MM.1S (cell line): ENCODE results near the gene EPDR1.

ENCODE experiments used
- DNase-seq: peaks from one replicate; pipeline ENCODE4 v3.0.0-alpha.2; 2015
- H2AFZ ChIP-seq: fragments of 300-600 bp; sonication (generic); 2 replicates; pipeline ENCODE4 v1.6.0; 2016; ENCODE audit warnings: antibody characterized with exemption, low read length
- H3F3A ChIP-seq: fragments of 300-600 bp; sonication (generic); 2 replicates; pipeline ENCODE4 v1.6.1; 2016; ENCODE audit warnings: mild to moderate bottlenecking, antibody characterized with exemption, low read length, moderate library complexity, mixed read lengths; ENCODE audit not compliant: insufficient read depth
- H3K27ac ChIP-seq: fragments of 300-600 bp; sonication (generic); 2 replicates; pipeline ENCODE4 v1.5.1; 2016; ENCODE audit warnings: mild to moderate bottlenecking, low read length
- H3K27me3 ChIP-seq: fragments of 300-600 bp; sonication (generic); replicated peaks from 2 replicates; pipeline ENCODE4 v1.6.0; 2016; ENCODE audit warnings: low read length; ENCODE audit not compliant: insufficient read depth
- H3K36me3 ChIP-seq: fragments of 300-600 bp; sonication (generic); replicated peaks from 2 replicates; pipeline ENCODE4 v1.6.1; 2016; ENCODE audit warnings: mild to moderate bottlenecking, low read length, mixed read lengths; ENCODE audit not compliant: insufficient read depth
- H3K4me1 ChIP-seq: fragments of 300-600 bp; sonication (generic); 2 replicates; pipeline ENCODE4 v1.6.1; 2016; ENCODE audit warnings: low read length, mixed read lengths
- H3K4me2 ChIP-seq: fragments of 300-600 bp; sonication (generic); 2 replicates; pipeline ENCODE4 v1.6.0; 2016; ENCODE audit warnings: low read depth, low read length
- H3K4me3 ChIP-seq: fragments of 300-600 bp; sonication (generic); 2 replicates; pipeline ENCODE4 v1.5.1; 2016; ENCODE audit warnings: low read length, mixed read lengths
- H3K79me2 ChIP-seq: fragments of 300-600 bp; sonication (generic); 2 replicates; pipeline ENCODE4 v1.6.1; 2016; ENCODE audit warnings: mixed run types, low read length, mixed read lengths
- H3K9ac ChIP-seq: fragments of 300-600 bp; sonication (generic); 2 replicates; pipeline ENCODE4 v1.6.1; 2016; ENCODE audit warnings: low read length, mixed read lengths
- H3K9me2 ChIP-seq: fragments of 300-600 bp; sonication (generic); replicated peaks from 2 replicates; pipeline ENCODE4 v1.6.1; 2016; ENCODE audit warnings: mild to moderate bottlenecking, low read length, mixed read lengths; ENCODE audit not compliant: insufficient read depth
- H3K9me3 ChIP-seq: fragments of 300-600 bp; sonication (generic); replicated peaks from 2 replicates; pipeline ENCODE4 v1.6.1; 2016; ENCODE audit warnings: mild to moderate bottlenecking, low read length, mixed read lengths; ENCODE audit not compliant: insufficient read depth
- H4K20me1 ChIP-seq: fragments of 300-600 bp; sonication (generic); 2 replicates; pipeline ENCODE4 v1.6.1; 2016; ENCODE audit warnings: mild to moderate bottlenecking, low read length, moderate library complexity, mixed read lengths; ENCODE audit not compliant: insufficient read depth
- CTCF ChIP-seq: fragments of 300-600 bp; sonication (generic); IDR thresholded peaks from 2 replicates; pipeline ENCODE4 v1.5.1; 2016; ENCODE audit warnings: antibody characterized with exemption, low read length, mixed read lengths
- EZH2 ChIP-seq: fragments of 300-600 bp; sonication (generic); optimal IDR thresholded peaks from 2 replicates; pipeline ENCODE3; 2017; ENCODE audit warnings: low read depth, mild to moderate bottlenecking, antibody characterized with exemption, low read length, mixed read lengths
- EZH2phosphoT487 ChIP-seq: fragments of 300-600 bp; sonication (generic); IDR thresholded peaks from 2 replicates; pipeline ENCODE4 v1.6.1; 2018; ENCODE audit warnings: antibody characterized with exemption, low read length

The EPDR1 gene

GRCh38 chr7:37984750-37985390 lies 64.4 kb downstream of the EPDR1 start:
- Histone ChIP-seq H3K9ac (no peak overlapping the region), H3F3A (no peaks in the 10 kb centered on the region), H3K9me3 (no peaks in the 10 kb centered on the region), H3K79me2 (no peaks in the 10 kb centered on the region), H3K27ac (no peak overlapping the region), H4K20me1 (no peaks in the 10 kb centered on the region), H3K9me2 (no peaks in the 10 kb centered on the region), H3K4me1 (no peaks in the 10 kb centered on the region), H3K36me3 (no peaks in the 10 kb centered on the region), H3K4me3 (no peak overlapping the region), H3K27me3 (no peaks in the 10 kb centered on the region), H2AFZ (no peak overlapping the region), H3K4me2 (no peak overlapping the region)
- DNase-seq = no peak
- TF ChIP-seq CTCF (no peak), EZH2 (no peak), EZH2phosphoT487 (no peak)

- no peak for DNase-seq
- no peaks in the 10 kb centered on the region for H3K36me3 ChIP-seq
- no peak overlapping the region for H3K4me2 ChIP-seq
- H3K27ac ChIP-seq = no peak overlapping the region
- H3K9me3 ChIP-seq = no peaks in the 10 kb centered on the region
- H2AFZ ChIP-seq = no peak overlapping the region
- TF ChIP-seq EZH2 (no peak), EZH2phosphoT487 (no peak), CTCF (no peak)
- no peak overlapping the region for H3K4me3 ChIP-seq
- H3K27me3 ChIP-seq = no peaks in the 10 kb centered on the region
- H4K20me1 ChIP-seq = no peaks in the 10 kb centered on the region
- H3K4me1 ChIP-seq = no peaks in the 10 kb centered on the region
- H3F3A ChIP-seq = no peaks in the 10 kb centered on the region
- H3K79me2 ChIP-seq = no peaks in the 10 kb centered on the region
- no peaks in the 10 kb centered on the region for H3K9me2 ChIP-seq
- H3K9ac ChIP-seq = no peak overlapping the region
Measured at GRCh38 chr7:37986908-37987330, 66.5 kb downstream of the EPDR1 start.

- H3K4me1 ChIP-seq = 0 out of 2 replicates have a peak, but pooled peaks cover 3% of the 10 kb centered on the region
- no peaks in the 10 kb centered on the region for H3K79me2 ChIP-seq
- H3K9ac ChIP-seq = no peak overlapping the region
- H3K27me3 ChIP-seq = no peaks in the 10 kb centered on the region
- H3K9me3 ChIP-seq = no peaks in the 10 kb centered on the region
- H4K20me1 ChIP-seq = no peaks in the 10 kb centered on the region
- no peak overlapping the region for H2AFZ ChIP-seq
- H3K9me2 ChIP-seq = no peaks in the 10 kb centered on the region
- no peak overlapping the region for H3K4me3 ChIP-seq
- H3F3A ChIP-seq = 0 out of 2 replicates have a peak, but pooled peaks cover 2% of the 10 kb centered on the region
- H3K27ac ChIP-seq = no peak overlapping the region
- no peak for DNase-seq
- H3K36me3 ChIP-seq = no peaks in the 10 kb centered on the region
- no peak overlapping the region for H3K4me2 ChIP-seq
- TF ChIP-seq CTCF (no peak), EZH2phosphoT487 (no peak), EZH2 (no peak)
Measured at GRCh38 chr7:37987732-37988131, 67.3 kb downstream of the EPDR1 start.
